ENCODE results near the gene PHLDB2. TPM values are rescaled to one million over a fixed set of nuclear protein-coding genes. Genes with fewer than 3 reads are reported as not detected.

The PHLDB2 gene
- total and polyA plus RNA-seq, 2 of the 13 experiments (the other 11 are each of a cell fraction or from before 2014, with no cell fraction given) = 8.4 to 23.6 TPM

GRCh38 chr3:111904376-111905241 is 45.5 kb downstream of the PHLDB2 start:
- H3K9ac ChIP-seq (ENCODE audit: insufficient read depth, low read depth, low read length) = no peak overlapping the region
- no peaks in the 10 kb centered on the region for H3K79me2 ChIP-seq (ENCODE audit: insufficient read depth, low read length)
- H3K36me3 ChIP-seq (replicated peaks in 1 of 2; ENCODE audit: control insufficient read depth in 1 of 2, insufficient read depth in 2 of 2, low read length in 2 of 2) = peaks cover 0 to 10% of the 10 kb centered on the region in 2 experiments; a peak in 2 of 5 replicates
- no peak overlapping the region for H3K4me3 ChIP-seq (replicated peaks in 1 of 3; ENCODE audit: insufficient read depth in 1 of 3, low read depth in 2 of 3, low read length in 3 of 3)
- DNase-seq (ENCODE audit: low spot score) (peak; percentile 38), ATAC-seq (peak; percentile 61), FAIRE-seq (no peak)
- H3K4me2 ChIP-seq (ENCODE audit: low read depth, low read length) = no peak overlapping the region
- no peak overlapping the region for H3K27ac ChIP-seq (ENCODE audit: extremely low read length, insufficient read depth, low read length)
- ChIA-PET CTCF (ENCODE audit: low intra/inter-chr PET ratio, low total read pairs) (no interaction called here), POLR2A (no interaction called here)
- TF ChIP-seq SOX6 (IDR thresholded peaks at IDR 0.05) (no peak), SOX6 (CRISPR knock-in tag; IDR thresholded peaks at IDR 0.05) (peak; percentile 28; the same call in 1 of the 2 replicates), FOXA1 (IDR thresholded peaks at IDR 0.05) (no peak), FOXA1 (CRISPR knock-in tag; IDR thresholded peaks at IDR 0.05) (0 out of 2 replicates have a peak, but pooled peaks have one; percentile 29), ATF3 (CRISPR knock-in tag; IDR thresholded peaks at IDR 0.05) (0 out of 2 replicates have a peak, but pooled peaks have one; percentile 26), ATF4 (CRISPR knock-in tag; IDR thresholded peaks at IDR 0.05) (peak in 1 of 2 experiments; percentile 85; a peak in 2 of 4 replicates), CREB1 (IDR thresholded peaks at IDR 0.05) (no peak), CREB1 (CRISPR knock-in tag; IDR thresholded peaks at IDR 0.05) (no peak), NBN (conservative IDR thresholded peaks at IDR 0.05) (no peak), FOXA3 (CRISPR knock-in tag; IDR thresholded peaks at IDR 0.05) (0 out of 2 replicates have a peak, but pooled peaks have one; percentile 15), TAF15 (IDR thresholded peaks at IDR 0.05; ENCODE audit: low read depth, low read length, poor library complexity, severe bottlenecking) (no peak), CEBPB (IDR thresholded peaks at IDR 0.05; ENCODE audit: borderline replicate concordance, low read depth, low read length) (peak; percentile 90), ZNF550 (CRISPR knock-in tag; IDR thresholded peaks at IDR 0.05; ENCODE audit: borderline replicate concordance) (no peak), CEBPG (CRISPR knock-in tag; IDR thresholded peaks at IDR 0.05) (peak; percentile 42; the same call in 1 of the 2 replicates)
- H4K20me1 ChIP-seq (ENCODE audit: insufficient read depth, low read length) = no peaks in the 10 kb centered on the region
- 97% methylated on average over 4 of the region's 4 CpGs for WGBS (ENCODE audit: low lambda C conversion rate)
- in situ Hi-C loops (cut with HindIII; ENCODE audit: extremely low pct_ligation_motif_present, low pct_unique_long_range_greater_than_20kb) = no loop called here
- intact Hi-C loops (cut with micrococcal nuclease; ENCODE audit: unreplicated experiment) = loop anchor here (5.0 kb wide), 1 partner anchor 42 kb away; no protein-coding TSS in a partner anchor
- H3K9me3 ChIP-seq (ENCODE audit: low read length) = no peaks in the 10 kb centered on the region
- peaks cover 23% of the 10 kb centered on the region for H3K4me1 ChIP-seq (ENCODE audit: insufficient read depth, low read length)
- no TSS peak for BruUV-seq (replicated peaks)
- H2AFZ ChIP-seq (ENCODE audit: low read length) = no peak overlapping the region
- H3K27me3 ChIP-seq (ENCODE audit: control insufficient read depth in 1 of 2, insufficient read depth in 2 of 2, low read length in 2 of 2) = no peaks in the 10 kb centered on the region
